Measurements from ENCODE around the gene CAMK2N1.

DNA sequence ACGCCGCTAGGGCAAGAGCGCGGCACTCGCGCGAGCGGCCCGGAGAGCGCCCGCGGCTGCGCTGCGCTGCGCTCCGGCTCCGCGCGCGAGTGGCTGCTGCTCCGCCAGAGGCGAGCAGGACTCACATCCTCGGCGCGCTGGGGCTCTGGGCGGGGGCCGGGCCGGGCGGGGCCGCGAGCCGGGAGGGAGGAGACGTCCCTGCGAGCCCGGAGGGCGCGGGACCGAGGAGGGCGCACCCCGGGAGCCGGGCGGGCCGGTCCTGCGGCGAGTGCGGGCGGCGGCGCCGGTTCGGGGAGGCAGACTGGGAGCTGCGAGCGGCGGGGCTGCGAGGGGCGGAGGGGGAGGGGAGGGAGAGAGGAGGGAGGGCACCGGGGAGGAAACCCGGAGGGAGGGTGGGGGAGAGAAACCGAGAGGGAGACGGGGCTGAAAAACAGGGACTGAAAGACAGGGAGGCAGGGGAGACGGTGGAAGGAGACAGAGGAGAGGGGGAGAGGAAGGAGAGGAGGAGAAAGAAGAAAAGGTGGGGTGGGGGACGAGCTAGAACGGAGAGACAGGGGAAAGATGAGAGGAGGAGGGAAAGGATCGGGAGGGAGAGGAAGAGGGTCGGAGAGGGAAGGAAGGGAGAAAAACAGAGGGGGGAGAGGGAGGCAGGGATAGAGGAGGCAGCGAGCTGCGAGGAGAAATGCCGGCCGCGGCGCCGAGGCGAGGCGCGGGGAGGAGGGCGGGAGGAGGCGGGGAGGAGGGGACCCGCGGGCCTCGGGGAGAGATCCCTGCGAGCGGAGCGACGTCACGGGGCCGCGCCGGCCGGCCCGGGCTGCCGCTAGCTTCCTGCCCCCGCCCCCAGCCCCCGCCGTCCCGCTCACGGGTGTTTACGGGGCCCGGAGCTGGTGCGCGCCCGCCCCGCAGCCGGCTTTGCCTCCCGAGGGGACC, at the start of gene CAMK2N1:
- TF ChIP-seq, protein P1, sequence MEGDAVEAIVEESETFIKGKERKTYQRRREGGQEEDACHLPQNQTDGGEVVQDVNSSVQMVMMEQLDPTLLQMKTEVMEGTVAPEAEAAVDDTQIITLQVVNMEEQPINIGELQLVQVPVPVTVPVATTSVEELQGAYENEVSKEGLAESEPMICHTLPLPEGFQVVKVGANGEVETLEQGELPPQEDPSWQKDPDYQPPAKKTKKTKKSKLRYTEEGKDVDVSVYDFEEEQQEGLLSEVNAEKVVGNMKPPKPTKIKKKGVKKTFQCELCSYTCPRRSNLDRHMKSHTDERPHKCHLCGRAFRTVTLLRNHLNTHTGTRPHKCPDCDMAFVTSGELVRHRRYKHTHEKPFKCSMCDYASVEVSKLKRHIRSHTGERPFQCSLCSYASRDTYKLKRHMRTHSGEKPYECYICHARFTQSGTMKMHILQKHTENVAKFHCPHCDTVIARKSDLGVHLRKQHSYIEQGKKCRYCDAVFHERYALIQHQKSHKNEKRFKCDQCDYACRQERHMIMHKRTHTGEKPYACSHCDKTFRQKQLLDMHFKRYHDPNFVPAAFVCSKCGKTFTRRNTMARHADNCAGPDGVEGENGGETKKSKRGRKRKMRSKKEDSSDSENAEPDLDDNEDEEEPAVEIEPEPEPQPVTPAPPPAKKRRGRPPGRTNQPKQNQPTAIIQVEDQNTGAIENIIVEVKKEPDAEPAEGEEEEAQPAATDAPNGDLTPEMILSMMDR (IDR thresholded peaks at IDR 0.05), result no peak
- TF ChIP-seq CEBPB (IDR thresholded peaks at IDR 0.05) (no peak), CBX2 (IDR thresholded peaks at IDR 0.05; ENCODE audit: borderline replicate concordance, low read depth) (no peak), POLR2A (IDR thresholded peaks at IDR 0.05; ENCODE audit: low read length) (no peak; the same call in none of the 2 replicates)
- TF ChIP-seq, protein P2, sequence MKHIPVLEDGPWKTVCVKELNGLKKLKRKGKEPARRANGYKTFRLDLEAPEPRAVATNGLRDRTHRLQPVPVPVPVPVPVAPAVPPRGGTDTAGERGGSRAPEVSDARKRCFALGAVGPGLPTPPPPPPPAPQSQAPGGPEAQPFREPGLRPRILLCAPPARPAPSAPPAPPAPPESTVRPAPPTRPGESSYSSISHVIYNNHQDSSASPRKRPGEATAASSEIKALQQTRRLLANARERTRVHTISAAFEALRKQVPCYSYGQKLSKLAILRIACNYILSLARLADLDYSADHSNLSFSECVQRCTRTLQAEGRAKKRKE (CRISPR knock-in tag; IDR thresholded peaks at IDR 0.05; ENCODE audit: low read depth), result no peak

Data from A549 (cell line).